H1 (cell line): ENCODE data around the gene PLEKHA1. TPM values are rescaled to one million over a fixed set of nuclear protein-coding genes. Genes with fewer than 3 reads are reported as not detected.

ENCODE experiments used
- CTCF ChIA-PET: fragments of 300-600 bp; sonication (Branson Sonifier 250); formaldehyde crosslinking; loops from one replicate; lab custom pipeline; 2021; ENCODE audit not compliant: partially characterized antibody; lab: Charles Lee
- POLR2A ChIA-PET: fragments of 300-600 bp; sonication (Branson Sonifier 250); formaldehyde crosslinking; loops from one replicate; lab custom pipeline; 2021; ENCODE audit warnings: inconsistent platforms; ENCODE audit not compliant: partially characterized antibody; lab: Charles Lee
- DNase-seq, 2 experiments: peaks; one replicate each; pipeline versions ENCODE4 v3.0.0 to v3.0.0-alpha.2; 2010 to 2022; ENCODE audit warnings: low spot score in 2 of 2, low read depth in 1 of 2, mixed read lengths in 1 of 2
- FAIRE-seq: peaks from 2 replicates; lab custom pipeline; 2011; peaks lifted over from hg19 to GRCh38; lab: Jason Lieb, UNC
- H2AFZ ChIP-seq: 2 replicates; pipeline ENCODE4 v1.8.1; 2012; ENCODE audit warnings: low read length, inconsistent platforms
- H2AK5ac ChIP-seq: 2 replicates; pipeline ENCODE4 v1.6.1; 2013; ENCODE audit warnings: low read depth, low read length
- H2BK120ac ChIP-seq: replicated peaks from 2 replicates; pipeline ENCODE3; 2013; ENCODE audit warnings: low read depth, low read length, inconsistent platforms
- H2BK12ac ChIP-seq: 2 replicates; pipeline ENCODE4 v1.6.1; 2013; ENCODE audit warnings: low read depth, low read length
- H2BK15ac ChIP-seq: 2 replicates; pipeline ENCODE4 v1.6.1; 2013; ENCODE audit warnings: low read length
- H2BK20ac ChIP-seq: 2 replicates; pipeline ENCODE4 v1.6.1; 2013; ENCODE audit warnings: low read length
- H2BK5ac ChIP-seq: 2 replicates; pipeline ENCODE4 v1.6.1; 2013; ENCODE audit warnings: low read depth, low read length
- H3K14ac ChIP-seq: 2 replicates; pipeline ENCODE4 v1.6.1; 2013; ENCODE audit warnings: inconsistent platforms; ENCODE audit not compliant: insufficient read length
- H3K18ac ChIP-seq: 2 replicates; pipeline ENCODE4 v1.6.1; 2013; ENCODE audit warnings: low read length; ENCODE audit errors: extremely low read depth
- H3K23ac ChIP-seq: 2 replicates; pipeline ENCODE4 v1.6.1; 2013; ENCODE audit warnings: inconsistent platforms; ENCODE audit not compliant: insufficient read length
- H3K23me2 ChIP-seq: 2 replicates; pipeline ENCODE4 v1.6.1; 2013; ENCODE audit warnings: low read depth, low read length
- H3K27ac ChIP-seq: 2 replicates; pipeline ENCODE4 v1.6.1; 2011; ENCODE audit warnings: low read depth, low read length, inconsistent platforms
- H3K27me3 ChIP-seq, 4 experiments: replicated peaks in 1 of 4; 1 replicate in 1 of 4; 2 replicates in 3 of 4; pipeline versions ENCODE4 v1.6.1 to v1.8.1; 2011 to 2013; ENCODE audit warnings: low read length in 3 of 4, mild to moderate bottlenecking in 3 of 4, inconsistent platforms in 2 of 4, mixed read lengths in 2 of 4, moderate library complexity in 1 of 4; ENCODE audit not compliant: control insufficient read depth in 3 of 4, insufficient read depth in 3 of 4; ENCODE audit errors: extremely low read depth in 1 of 4
- H3K36me3 ChIP-seq, 4 experiments: 2 replicates each; pipeline versions ENCODE4 v1.6.1 to v1.8.1; 2011 to 2013; ENCODE audit warnings: mild to moderate bottlenecking in 4 of 4, low read length in 3 of 4, moderate library complexity in 2 of 4, control low read depth in 1 of 4, inconsistent platforms in 1 of 4; ENCODE audit not compliant: insufficient read depth in 4 of 4, control insufficient read depth in 2 of 4
- H3K4ac ChIP-seq: replicated peaks from 2 replicates; pipeline ENCODE3; 2013; ENCODE audit warnings: low read length, low read depth, mixed read lengths, inconsistent platforms; ENCODE audit not compliant: insufficient read length
- H3K4me1 ChIP-seq, 4 experiments: replicated peaks in 1 of 4; 1 replicate in 1 of 4; 2 replicates in 3 of 4; pipeline versions ENCODE4 v1.6.1 to v1.8.1; 2011 to 2013; ENCODE audit warnings: low read length in 3 of 4, inconsistent platforms in 2 of 4, mixed read lengths in 1 of 4; ENCODE audit not compliant: insufficient read depth in 4 of 4, control insufficient read depth in 3 of 4
- H3K4me2 ChIP-seq, 2 experiments: 2 replicates each; pipeline versions ENCODE4 v1.6.1 to v1.8.1; 2011 to 2013; ENCODE audit warnings: low read depth in 2 of 2, low read length in 2 of 2, control low read depth in 1 of 2, inconsistent platforms in 1 of 2, mild to moderate bottlenecking in 1 of 2; ENCODE audit not compliant: insufficient read depth in 1 of 2
- H3K4me3 ChIP-seq, 4 experiments: fragments of 200-600, 300-600 bp in 1 of 4; sonication (generic), shearing (Covaris generic), sonication (Bioruptor Twin) in 1 of 4; 2 replicates each; pipeline versions ENCODE4 v1.5.1 to v1.8.1; 2011 to 2016; ENCODE audit warnings: low read length in 4 of 4, low read depth in 3 of 4, control low read depth in 2 of 4, inconsistent platforms in 2 of 4, mild to moderate bottlenecking in 2 of 4, mixed read lengths in 1 of 4, moderate library complexity in 1 of 4; ENCODE audit not compliant: insufficient read depth in 2 of 4; ENCODE audit errors: extremely low read depth in 1 of 4
- H3K56ac ChIP-seq: replicated peaks from 2 replicates; pipeline ENCODE3; 2013; ENCODE audit warnings: low read depth, mild to moderate bottlenecking, mixed read lengths, low read length, inconsistent platforms; ENCODE audit not compliant: insufficient read length
- H3K79me1 ChIP-seq: 2 replicates; pipeline ENCODE4 v1.6.1; 2013; ENCODE audit warnings: low read depth, low read length, control low read depth
- H3K79me2 ChIP-seq, 2 experiments: 2 replicates each; pipeline versions ENCODE4 v1.6.1 to v1.8.1; 2012 to 2013; ENCODE audit warnings: low read length in 2 of 2, mild to moderate bottlenecking in 2 of 2, inconsistent platforms in 1 of 2; ENCODE audit not compliant: insufficient read depth in 2 of 2, control insufficient read depth in 1 of 2
- H3K9ac ChIP-seq, 4 experiments: replicated peaks in 1 of 4; 1 replicate in 1 of 4; 2 replicates in 3 of 4; pipeline versions ENCODE4 v1.6.1 to v1.8.1; 2011 to 2013; ENCODE audit warnings: low read depth in 3 of 4, low read length in 3 of 4, control low read depth in 2 of 4, mild to moderate bottlenecking in 2 of 4, moderate library complexity in 2 of 4, inconsistent platforms in 1 of 4; ENCODE audit errors: extremely low read depth in 1 of 4
- H3K9me3 ChIP-seq, 2 experiments: 2 replicates each; pipeline versions ENCODE4 v1.6.1 to v1.8.1; 2012 to 2013; ENCODE audit warnings: mild to moderate bottlenecking in 2 of 2, moderate library complexity in 2 of 2, control low read depth in 1 of 2, inconsistent platforms in 1 of 2, low read depth in 1 of 2, low read length in 1 of 2, mixed read lengths in 1 of 2; ENCODE audit not compliant: insufficient read depth in 2 of 2
- H4K20me1 ChIP-seq, 2 experiments: replicated peaks in 1 of 2; 2 replicates each; pipeline versions ENCODE3 to v1.8.1; 2011 to 2013; ENCODE audit warnings: inconsistent platforms in 2 of 2, low read length in 2 of 2, mild to moderate bottlenecking in 1 of 2; ENCODE audit not compliant: insufficient read depth in 2 of 2, control insufficient read depth in 1 of 2
- H4K5ac ChIP-seq: 2 replicates; pipeline ENCODE4 v1.6.1; 2013; ENCODE audit warnings: low read length, low read depth, mixed read lengths, inconsistent platforms; ENCODE audit not compliant: insufficient read length
- H4K8ac ChIP-seq: 2 replicates; pipeline ENCODE4 v1.8.0; 2013; ENCODE audit warnings: mild to moderate bottlenecking, moderate library complexity, low read length, inconsistent platforms; ENCODE audit not compliant: insufficient read depth; ENCODE audit errors: extremely low read depth
- H4K91ac ChIP-seq: replicated peaks from 2 replicates; pipeline ENCODE3; 2013; ENCODE audit warnings: low read length, mixed read lengths, inconsistent platforms; ENCODE audit not compliant: insufficient read length
- CBX5 ChIP-seq: fragments of 300-800, 300-1000 bp; sonication (generic); IDR thresholded peaks from 2 replicates; pipeline ENCODE4 v1.7.1; 2016; ENCODE audit warnings: antibody characterized with exemption, low read length, low read depth
- YY1 ChIP-seq: IDR thresholded peaks from 2 replicates; pipeline ENCODE4 v1.6.1; 2011; ENCODE audit warnings: low read depth, mild to moderate bottlenecking, low read length
- WGBS, 2 experiments: shearing (Covaris generic) in 1 of 2; methylation state at CpG; one replicate each; pipeline versions ENCODE4 v1.1.6 to v1.1.7; 2013 to 2015; ENCODE audit warnings: low lambda C conversion rate in 2 of 2, mixed read lengths in 2 of 2, inconsistent platforms in 1 of 2, low coverage in 1 of 2, missing lambda C conversion rate in 1 of 2; ENCODE audit not compliant: insufficient replicate concordance in 2 of 2, insufficient coverage in 1 of 2, insufficient read length in 1 of 2; ENCODE audit errors: extremely low coverage in 1 of 2, missing lambda C conversion rate in 1 of 2; 5-methylcytosine and 5-hydroxymethylcytosine counted together
- polyA plus RNA-seq, 7 experiments: library from polyadenylated mRNA; depleted of rRNA in 3 of 7; stranded (reverse) in 5 of 7; unstranded in 2 of 7; fragments of >200 nt in 5 of 7; fragments of 200-250 nt in 2 of 7; gene quantifications; 1 replicate in 5 of 7; 2 replicates in 1 of 7; 4 replicates in 1 of 7; pipeline versions ENCODE4 v1.2.1 to v1.2.3, GENCODE V29; 2011 to 2013; ENCODE audit warnings: missing spikeins in 2 of 7, mixed read lengths in 2 of 7
- total RNA-seq: library from RNA; stranded (reverse); fragmentation: NEBNext Ultra II Directional; extraction: Animal tissue kit (Norgen Biotek cat#: 25700); gene quantifications from 2 replicates; pipeline ENCODE4 v1.2.1, GENCODE V29; 2021

Gene PLEKHA1
- total and polyA plus RNA-seq, 2 of the 8 experiments (the other 6 are each of a cell fraction or from before 2014, with no cell fraction given) = 15.6 to 39.7 TPM

- Histone ChIP-seq H3K36me3 (no peaks in the 10 kb centered on the region), H3K79me2 (no peaks in the 10 kb centered on the region), H3K4me2 (no peak overlapping the region), H3K9me3 (no peaks in the 10 kb centered on the region), H3K79me1 (no peaks in the 10 kb centered on the region), H2BK5ac (no peak overlapping the region), H3K9ac (no peak overlapping the region), H4K91ac (no peak overlapping the region), H3K14ac (no peak overlapping the region), H2BK15ac (no peak overlapping the region; the same call in 1 of the 2 replicates), H2BK12ac (no peak overlapping the region), H3K27me3 (no peaks in the 10 kb centered on the region), H2BK120ac (no peak overlapping the region), H3K23ac (no peak overlapping the region), H3K4me3 (no peak overlapping the region), H2BK20ac (no peak overlapping the region), H3K4ac (no peak overlapping the region), H3K23me2 (no peaks in the 10 kb centered on the region), H4K5ac (no peak overlapping the region), H4K8ac (no peak overlapping the region; the same call in 1 of the 2 replicates), H3K27ac (no peak overlapping the region), H3K56ac (no peak overlapping the region), H3K4me1 (peaks cover 0 to 4% (median 3%) of the 10 kb centered on the region in 4 experiments; a peak in 5 of 7 replicates), H4K20me1 (no peaks in the 10 kb centered on the region), H2AK5ac (no peak overlapping the region), H3K18ac (no peak overlapping the region), H2AFZ (0 out of 2 replicates have a peak overlapping the region, but pooled peaks have one; percentile 64)
- CTCF ChIA-PET = interaction anchor here (0.6 to 1.4 kb wide), 3 partner anchors 20 to 282 kb away, joined by 3 to 7 read pairs (median 3); no protein-coding TSS in a partner anchor
- WGBS, 2 experiments = 89% methylated on average over 10 of the region's 10 CpGs; no CpG with 5 or more reads in 1 of the 2 experiments
- TF ChIP-seq CBX5 = no peak
- TF ChIP-seq YY1 = no peak
- POLR2A ChIA-PET = no interaction called here
- FAIRE-seq (no peak), DNase-seq (no peak)
Measured at GRCh38 chr10:122336332-122336731, 38.2 kb upstream of the PLEKHA1 start.
